H1 (cell line): ENCODE measurements around the gene GNLY.

Source experiments
- EZH2 ChIP-seq: fragments of 200-600 bp; sonication (generic); IDR thresholded peaks from 2 replicates; pipeline ENCODE4 v1.7.1; 2012; ENCODE audit warnings: low read depth, mild to moderate bottlenecking, moderate library complexity, low read length, inconsistent platforms; ENCODE audit not compliant: severe bottlenecking
- GABPA ChIP-seq: IDR thresholded peaks from 2 replicates; pipeline ENCODE4 v1.6.1; 2011; ENCODE audit warnings: mild to moderate bottlenecking, low read length, moderate library complexity, borderline replicate concordance; ENCODE audit not compliant: insufficient read depth
- GTF2F1 ChIP-seq: IDR thresholded peaks from 2 replicates; pipeline ENCODE4 v1.6.1; 2012; ENCODE audit warnings: low read depth, low read length, improper control_type of control experiment, borderline replicate concordance
- POLR2AphosphoS5 ChIP-seq: IDR thresholded peaks from 2 replicates; pipeline ENCODE4 v1.6.1; 2011; ENCODE audit warnings: low read depth, low read length
- TF ChIP-seq, protein P1 (sequence below), 3 experiments: IDR thresholded peaks; 1 replicate in 2 of 3; 2 replicates in 1 of 3; pipeline versions ENCODE4 v1.5.1 to v1.6.1; 2011; ENCODE audit warnings: low read length in 3 of 3, mild to moderate bottlenecking in 3 of 3, inconsistent platforms in 2 of 3, low read depth in 1 of 3, moderate library complexity in 1 of 3; ENCODE audit not compliant: insufficient read depth in 1 of 3; ENCODE audit errors: control extremely low read depth in 1 of 3
- TF ChIP-seq, protein P2 (sequence below): IDR thresholded peaks from 2 replicates; pipeline ENCODE4 v1.6.1; 2012; ENCODE audit warnings: inconsistent platforms

DNA sequence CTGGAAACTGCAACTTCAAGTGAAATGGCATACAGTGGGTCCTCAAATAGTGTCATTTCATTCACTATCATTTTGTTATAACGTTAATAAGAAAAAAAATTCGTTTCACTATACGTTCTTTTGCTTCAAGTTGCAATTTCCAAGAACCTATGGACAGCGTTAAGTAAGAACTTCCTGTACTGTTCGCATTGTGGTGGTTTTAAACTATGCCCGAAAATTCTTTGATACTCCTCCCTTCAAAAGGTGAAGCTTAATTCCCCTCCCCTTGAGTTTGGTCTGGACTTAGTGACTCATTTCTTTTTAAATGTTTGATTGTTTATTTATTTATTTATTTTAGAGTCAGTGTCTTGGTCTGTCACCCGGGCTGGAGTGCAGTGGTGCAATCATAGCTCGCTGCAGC is 20.7 kb downstream of the GNLY start:
- TF ChIP-seq EZH2 (no peak), GTF2F1 (no peak), GABPA (no peak), POLR2AphosphoS5 (no peak)
- TF ChIP-seq, protein P1, sequence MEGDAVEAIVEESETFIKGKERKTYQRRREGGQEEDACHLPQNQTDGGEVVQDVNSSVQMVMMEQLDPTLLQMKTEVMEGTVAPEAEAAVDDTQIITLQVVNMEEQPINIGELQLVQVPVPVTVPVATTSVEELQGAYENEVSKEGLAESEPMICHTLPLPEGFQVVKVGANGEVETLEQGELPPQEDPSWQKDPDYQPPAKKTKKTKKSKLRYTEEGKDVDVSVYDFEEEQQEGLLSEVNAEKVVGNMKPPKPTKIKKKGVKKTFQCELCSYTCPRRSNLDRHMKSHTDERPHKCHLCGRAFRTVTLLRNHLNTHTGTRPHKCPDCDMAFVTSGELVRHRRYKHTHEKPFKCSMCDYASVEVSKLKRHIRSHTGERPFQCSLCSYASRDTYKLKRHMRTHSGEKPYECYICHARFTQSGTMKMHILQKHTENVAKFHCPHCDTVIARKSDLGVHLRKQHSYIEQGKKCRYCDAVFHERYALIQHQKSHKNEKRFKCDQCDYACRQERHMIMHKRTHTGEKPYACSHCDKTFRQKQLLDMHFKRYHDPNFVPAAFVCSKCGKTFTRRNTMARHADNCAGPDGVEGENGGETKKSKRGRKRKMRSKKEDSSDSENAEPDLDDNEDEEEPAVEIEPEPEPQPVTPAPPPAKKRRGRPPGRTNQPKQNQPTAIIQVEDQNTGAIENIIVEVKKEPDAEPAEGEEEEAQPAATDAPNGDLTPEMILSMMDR (IDR thresholded peaks at IDR 0.05; ENCODE audit: control extremely low read depth in 1 of 3, insufficient read depth in 1 of 3, low read depth in 1 of 3, low read length in 3 of 3): no peak
- TF ChIP-seq, protein P2, sequence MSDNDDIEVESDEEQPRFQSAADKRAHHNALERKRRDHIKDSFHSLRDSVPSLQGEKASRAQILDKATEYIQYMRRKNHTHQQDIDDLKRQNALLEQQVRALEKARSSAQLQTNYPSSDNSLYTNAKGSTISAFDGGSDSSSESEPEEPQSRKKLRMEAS: no peak
